Measurements from ENCODE around the gene NODAL.
A peak's percentile ranks its signal among the peaks of the same experiment; 100 is the strongest.

NODAL gene

GRCh38 chr10:70462349-70462984, 21.0 kb upstream of the NODAL start:
- peak; percentile 23 for DNase-seq

- DNase-seq: peak; percentile 21
Measured at GRCh38 chr10:70461397-70462348, 20.2 kb upstream of the NODAL start.

- no peak for DNase-seq
Measured at GRCh38 chr10:70459774-70460490, 18.5 kb upstream of the NODAL start.

- no peak for DNase-seq
Measured at GRCh38 chr10:70459061-70459773, 17.7 kb upstream of the NODAL start.

GRCh38 chr10:70458329-70459060, 17.0 kb upstream of the NODAL start:
- DNase-seq: no peak

GRCh38 chr10:70457759-70458305, 16.4 kb upstream of the NODAL start:
- DNase-seq: no peak

GRCh38 chr10:70456164-70456563, 14.7 kb upstream of the NODAL start:
- DNase-seq: no peak

GRCh38 chr10:70455213-70455630, 13.7 kb upstream of the NODAL start:
- no peak for DNase-seq

- no peak for DNase-seq
Measured at GRCh38 chr10:70448236-70448635, 6.8 kb upstream of the NODAL start.

- no peak for DNase-seq
Measured at GRCh38 chr10:70445718-70446657, 4.5 kb upstream of the NODAL start.

- DNase-seq: no peak
Measured at GRCh38 chr10:70444744-70445143, 3.3 kb upstream of the NODAL start.

- DNase-seq: no peak
Measured at GRCh38 chr10:70442332-70442988, 979 bp upstream of the NODAL start.

- DNase-seq: no peak
Measured at GRCh38 chr10:70441895-70442309, 421 bp upstream of the NODAL start.

GRCh38 chr10:70440296-70441160, 953 bp downstream of the NODAL start:
- no peak for DNase-seq

GRCh38 chr10:70437721-70438120, 3.8 kb downstream of the NODAL start:
- DNase-seq: no peak

GRCh38 chr10:70435241-70436085, 6.0 kb downstream of the NODAL start:
- DNase-seq: no peak

- no peak for DNase-seq
Measured at GRCh38 chr10:70433581-70434280, 7.8 kb downstream of the NODAL start.
